Epithelial cell of esophagus (primary cell): ENCODE results near the gene CAP1.

ENCODE experiments used
- DNase-seq: peaks from one replicate; pipeline ENCODE4 v3.0.0; 2010; ENCODE audit warnings: low read depth
- H3K4me3 ChIP-seq: 2 replicates; pipeline ENCODE4 v1.5.1; 2011; ENCODE audit warnings: mild to moderate bottlenecking, low read length, control low read depth
- TF ChIP-seq, protein P1 (sequence below): IDR thresholded peaks from 2 replicates; pipeline ENCODE4 v1.5.1; 2011; ENCODE audit warnings: low read depth, mild to moderate bottlenecking, low read length, control low read depth, inconsistent platforms; ENCODE audit not compliant: insufficient read depth; ENCODE audit errors: missing control alignments

Gene CAP1

DNA sequence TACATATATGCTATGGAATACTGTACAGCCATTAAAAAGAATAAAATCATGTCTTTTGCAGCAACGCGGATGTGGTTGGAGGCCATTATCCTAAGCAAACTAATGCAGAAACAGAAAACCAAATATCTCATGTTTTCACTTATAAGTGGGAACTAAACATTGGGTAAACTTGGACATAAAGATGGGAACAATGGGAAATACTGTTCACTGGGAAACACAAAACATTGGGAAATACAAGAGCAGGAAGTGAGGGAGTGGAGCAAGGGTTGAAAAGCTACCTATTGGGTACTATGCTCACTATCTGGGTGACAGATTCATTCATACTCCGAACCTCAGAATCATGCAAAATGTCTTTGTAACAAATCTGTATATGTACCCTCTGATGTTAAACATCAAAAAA lies 73.9 kb downstream of the CAP1 start:
- TF ChIP-seq, protein P1, sequence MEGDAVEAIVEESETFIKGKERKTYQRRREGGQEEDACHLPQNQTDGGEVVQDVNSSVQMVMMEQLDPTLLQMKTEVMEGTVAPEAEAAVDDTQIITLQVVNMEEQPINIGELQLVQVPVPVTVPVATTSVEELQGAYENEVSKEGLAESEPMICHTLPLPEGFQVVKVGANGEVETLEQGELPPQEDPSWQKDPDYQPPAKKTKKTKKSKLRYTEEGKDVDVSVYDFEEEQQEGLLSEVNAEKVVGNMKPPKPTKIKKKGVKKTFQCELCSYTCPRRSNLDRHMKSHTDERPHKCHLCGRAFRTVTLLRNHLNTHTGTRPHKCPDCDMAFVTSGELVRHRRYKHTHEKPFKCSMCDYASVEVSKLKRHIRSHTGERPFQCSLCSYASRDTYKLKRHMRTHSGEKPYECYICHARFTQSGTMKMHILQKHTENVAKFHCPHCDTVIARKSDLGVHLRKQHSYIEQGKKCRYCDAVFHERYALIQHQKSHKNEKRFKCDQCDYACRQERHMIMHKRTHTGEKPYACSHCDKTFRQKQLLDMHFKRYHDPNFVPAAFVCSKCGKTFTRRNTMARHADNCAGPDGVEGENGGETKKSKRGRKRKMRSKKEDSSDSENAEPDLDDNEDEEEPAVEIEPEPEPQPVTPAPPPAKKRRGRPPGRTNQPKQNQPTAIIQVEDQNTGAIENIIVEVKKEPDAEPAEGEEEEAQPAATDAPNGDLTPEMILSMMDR, result no peak
- DNase-seq, result no peak
- H3K4me3 ChIP-seq, result no peak overlapping the region

DNA sequence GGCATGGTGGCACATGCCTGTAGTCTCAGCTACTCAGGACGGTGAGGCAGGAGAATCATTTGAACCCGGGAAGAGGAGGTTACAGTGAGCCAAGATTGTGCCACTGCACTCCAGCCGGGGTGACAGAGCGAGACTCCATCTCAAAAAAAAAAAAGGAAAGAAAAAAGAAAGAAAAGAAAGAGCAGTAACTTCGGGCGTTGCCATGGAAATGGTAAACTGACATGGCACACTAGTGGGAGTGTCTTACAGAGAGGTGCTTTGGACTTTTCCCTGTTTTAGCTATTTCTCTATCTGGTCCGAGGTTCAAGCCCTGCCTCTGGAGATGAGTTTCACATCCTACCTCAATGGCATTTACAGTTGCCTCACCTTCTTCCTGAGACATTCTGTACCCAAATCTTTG lies 79.6 kb downstream of the CAP1 start:
- TF ChIP-seq, protein P1, result no peak
- H3K4me3 ChIP-seq, result no peak overlapping the region
- DNase-seq, result no peak
